Trophoblast cell (in vitro differentiated cells and primary cell): Measurements from ENCODE around the gene ZNF778.

Experiments
- DNase-seq, 2 donors: peaks; one replicate each; pipeline ENCODE4 v3.0.0-alpha.2; 2016
- H2AFZ ChIP-seq: 2 replicates; pipeline ENCODE4 v1.6.1; 2013; ENCODE audit warnings: low read length, moderate library complexity, mild to moderate bottlenecking; ENCODE audit not compliant: insufficient read depth, poor library complexity
- H2AK5ac ChIP-seq: 2 replicates; pipeline ENCODE4 v1.6.1; 2013; ENCODE audit warnings: mild to moderate bottlenecking, low read length
- H2BK120ac ChIP-seq: 2 replicates; pipeline ENCODE4 v1.6.1; 2013; ENCODE audit warnings: low read length, mild to moderate bottlenecking, moderate library complexity; ENCODE audit not compliant: insufficient read depth, poor library complexity
- H2BK12ac ChIP-seq: 2 replicates; pipeline ENCODE4 v1.6.1; 2013; ENCODE audit warnings: mild to moderate bottlenecking, low read length, moderate library complexity
- H2BK5ac ChIP-seq: 2 replicates; pipeline ENCODE4 v1.6.1; 2013; ENCODE audit warnings: low read length, low read depth, moderate library complexity, mild to moderate bottlenecking; ENCODE audit not compliant: poor library complexity
- H3K14ac ChIP-seq: 2 replicates; pipeline ENCODE4 v1.6.1; 2013; ENCODE audit warnings: mild to moderate bottlenecking, low read length
- H3K18ac ChIP-seq: 2 replicates; pipeline ENCODE4 v1.6.1; 2013; ENCODE audit warnings: mild to moderate bottlenecking, low read length
- H3K23ac ChIP-seq: 2 replicates; pipeline ENCODE4 v1.6.1; 2013; ENCODE audit warnings: low read length
- H3K27ac ChIP-seq: 2 replicates; pipeline ENCODE4 v1.5.1; 2013; ENCODE audit warnings: low read depth, mild to moderate bottlenecking, inconsistent platforms, low read length, moderate library complexity
- H3K27me3 ChIP-seq: 2 replicates; pipeline ENCODE4 v1.6.1; 2013; ENCODE audit warnings: inconsistent platforms, mild to moderate bottlenecking, low read length, moderate library complexity; ENCODE audit not compliant: insufficient read depth
- H3K36me3 ChIP-seq, 2 experiments: 1 replicate in 1 of 2; 2 replicates in 1 of 2; pipeline ENCODE4 v1.6.1; 2013; ENCODE audit warnings: low read length in 2 of 2, mild to moderate bottlenecking in 2 of 2, moderate library complexity in 1 of 2; ENCODE audit not compliant: insufficient read depth in 2 of 2, control insufficient read depth in 1 of 2
- H3K4ac ChIP-seq: 2 replicates; pipeline ENCODE4 v1.6.1; 2013; ENCODE audit warnings: low read depth, mild to moderate bottlenecking, low read length, moderate library complexity
- H3K4me1 ChIP-seq, 2 experiments: 1 replicate in 1 of 2; 2 replicates in 1 of 2; pipeline ENCODE4 v1.6.1; 2013; ENCODE audit warnings: low read length in 2 of 2, mild to moderate bottlenecking in 2 of 2, moderate library complexity in 1 of 2; ENCODE audit not compliant: insufficient read depth in 2 of 2, control insufficient read depth in 1 of 2
- H3K4me2 ChIP-seq: 2 replicates; pipeline ENCODE4 v1.6.1; 2013; ENCODE audit warnings: inconsistent platforms, mild to moderate bottlenecking, low read length, moderate library complexity
- H3K4me3 ChIP-seq: 2 replicates; pipeline ENCODE4 v1.5.1; 2013; ENCODE audit warnings: mild to moderate bottlenecking, low read depth, low read length, inconsistent platforms
- H3K79me1 ChIP-seq: one replicate; pipeline ENCODE4 v1.6.1; 2013; ENCODE audit warnings: low read length
- H3K79me2 ChIP-seq: 2 replicates; pipeline ENCODE4 v1.6.1; 2013; ENCODE audit warnings: low read length, mild to moderate bottlenecking; ENCODE audit not compliant: control insufficient read depth, insufficient read depth, poor library complexity
- H3K9ac ChIP-seq: 2 replicates; pipeline ENCODE4 v1.6.1; 2013; ENCODE audit warnings: mild to moderate bottlenecking, low read length
- H3K9me3 ChIP-seq: 2 replicates; pipeline ENCODE4 v1.6.1; 2013; ENCODE audit warnings: low read depth, mild to moderate bottlenecking, control low read depth, inconsistent platforms, low read length; ENCODE audit not compliant: insufficient read depth
- H4K12ac ChIP-seq: 2 replicates; pipeline ENCODE4 v1.6.1; 2013; ENCODE audit warnings: low read depth, mild to moderate bottlenecking, low read length, moderate library complexity
- H4K8ac ChIP-seq: 2 replicates; pipeline ENCODE4 v1.6.1; 2013; ENCODE audit warnings: low read depth, mild to moderate bottlenecking, low read length, moderate library complexity
- H4K91ac ChIP-seq: one replicate; pipeline ENCODE4 v1.6.1; 2013; ENCODE audit warnings: low read depth, mild to moderate bottlenecking, low read length, moderate library complexity
- WGBS: extraction: QIAGEN DNeasy Blood & Tissue Kit; methylation state at CpG from one replicate; pipeline ENCODE4 v1.1.7; 2013; ENCODE audit warnings: missing lambda C conversion rate; ENCODE audit not compliant: insufficient read length, insufficient coverage; ENCODE audit errors: extremely low coverage; 5-methylcytosine and 5-hydroxymethylcytosine counted together

Gene ZNF778

DNA sequence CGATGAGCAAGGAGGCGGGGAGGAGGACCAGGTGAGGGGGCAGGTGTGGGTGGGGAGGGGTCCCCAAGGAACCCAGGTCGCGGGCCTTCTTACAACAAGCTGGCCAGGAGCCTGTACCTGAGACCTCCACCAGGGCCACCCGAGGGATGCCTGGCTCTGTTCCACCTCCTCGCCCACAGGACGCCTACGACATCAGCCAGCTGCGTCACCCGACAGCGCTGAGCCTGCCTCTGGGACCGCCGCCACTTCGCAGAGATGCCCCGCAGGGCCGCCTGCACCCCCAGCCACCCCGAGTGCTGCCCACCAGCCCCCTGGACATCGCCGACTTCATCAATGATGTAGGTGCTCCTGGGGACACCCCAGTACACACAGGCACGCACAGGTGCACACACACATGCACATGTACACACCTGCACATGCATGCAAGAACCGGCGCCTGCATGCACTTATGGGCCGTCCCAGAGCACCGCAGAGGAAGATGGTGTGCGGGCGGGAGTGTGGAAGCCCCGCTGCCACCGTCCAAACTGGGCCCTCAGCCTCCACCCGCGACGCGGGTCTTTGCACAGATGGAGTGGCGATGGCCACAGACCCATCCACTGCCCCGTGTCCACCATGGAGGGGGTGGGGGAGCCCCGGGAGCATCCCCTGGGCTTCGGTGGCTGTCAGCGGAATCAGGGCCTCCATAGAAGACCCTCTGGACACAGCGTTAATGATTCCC lies 23.8 kb upstream of the ZNF778 start:
- Histone ChIP-seq H2BK5ac (no peak overlapping the region), H4K12ac (no peak overlapping the region), H3K27me3 (peaks cover 4% of the 10 kb centered on the region), H2AFZ (no peak overlapping the region), H3K14ac (no peak overlapping the region), H4K8ac (no peak overlapping the region), H3K9ac (no peak overlapping the region), H3K18ac (no peak overlapping the region), H3K4me3 (no peak overlapping the region), H3K4me1 (peaks cover 0 to 4% of the 10 kb centered on the region in 2 experiments), H4K91ac (no peak overlapping the region), H3K9me3 (peaks cover 4% of the 10 kb centered on the region), H3K79me1 (no peaks in the 10 kb centered on the region), H3K27ac (no peak overlapping the region), H2BK12ac (no peak overlapping the region), H3K23ac (no peak overlapping the region), H2BK120ac (no peak overlapping the region), H2AK5ac (no peak overlapping the region), H3K36me3 (no peaks in the 10 kb centered on the region), H3K4ac (no peak overlapping the region), H3K4me2 (no peak overlapping the region), H3K79me2 (no peaks in the 10 kb centered on the region)
- DNase-seq, result no peak
- WGBS, result no CpG with 5 or more reads among the region's 38 CpGs

GRCh38 chr16:89194340-89195311 lies 22.9 kb upstream of the ZNF778 start:
- Histone ChIP-seq H2BK120ac (no peak overlapping the region), H3K9me3 (peaks cover 4% of the 10 kb centered on the region), H2AK5ac (no peak overlapping the region), H3K4me1 (peaks cover 0 to 4% of the 10 kb centered on the region in 2 experiments), H3K27ac (no peak overlapping the region), H3K79me2 (no peaks in the 10 kb centered on the region), H3K14ac (no peak overlapping the region), H2BK12ac (no peak overlapping the region), H3K18ac (no peak overlapping the region), H3K79me1 (no peaks in the 10 kb centered on the region), H2AFZ (no peak overlapping the region), H3K4me2 (no peak overlapping the region), H3K4ac (no peak overlapping the region), H3K36me3 (no peaks in the 10 kb centered on the region), H2BK5ac (no peak overlapping the region), H4K12ac (no peak overlapping the region), H3K4me3 (peak overlapping the region; percentile 16), H3K23ac (no peak overlapping the region), H4K8ac (no peak overlapping the region), H3K27me3 (peaks cover 6% of the 10 kb centered on the region), H3K9ac (no peak overlapping the region), H4K91ac (no peak overlapping the region)
- WGBS, result no CpG with 5 or more reads among the region's 45 CpGs
- DNase-seq, result no peak

- no peak overlapping the region for H2AK5ac ChIP-seq
- peaks cover 4% of the 10 kb centered on the region for H3K9me3 ChIP-seq
- H3K79me1 ChIP-seq, result no peaks in the 10 kb centered on the region
- H3K4me2 ChIP-seq, result no peak overlapping the region
- peaks cover 3 to 7% of the 10 kb centered on the region in 2 experiments for H3K4me1 ChIP-seq
- no peak overlapping the region for H3K27ac ChIP-seq
- WGBS, result no CpG with 5 or more reads among the region's 21 CpGs
- peaks cover 14% of the 10 kb centered on the region for H3K27me3 ChIP-seq
- H2BK5ac ChIP-seq, result no peak overlapping the region
- no peaks in the 10 kb centered on the region for H3K36me3 ChIP-seq
- H3K4me3 ChIP-seq, result no peak overlapping the region
- no peak overlapping the region for H4K8ac ChIP-seq
- no peak overlapping the region for H3K18ac ChIP-seq
- H3K23ac ChIP-seq, result no peak overlapping the region
- no peak overlapping the region for H2BK12ac ChIP-seq
- no peak overlapping the region for H3K14ac ChIP-seq
- no peak overlapping the region for H2AFZ ChIP-seq
- H2BK120ac ChIP-seq, result no peak overlapping the region
- H3K4ac ChIP-seq, result no peak overlapping the region
- H4K12ac ChIP-seq, result no peak overlapping the region
- H4K91ac ChIP-seq, result no peak overlapping the region
- DNase-seq, result no peak
- no peak overlapping the region for H3K9ac ChIP-seq
- H3K79me2 ChIP-seq, result no peaks in the 10 kb centered on the region
Observed at GRCh38 chr16:89195521-89196171, 21.9 kb upstream of the ZNF778 start.

GRCh38 chr16:89197033-89197632 lies 20.4 kb upstream of the ZNF778 start:
- no peak overlapping the region for H2BK120ac ChIP-seq
- H3K18ac ChIP-seq, result no peak overlapping the region
- no peak overlapping the region for H2AFZ ChIP-seq
- no peak overlapping the region for H2BK12ac ChIP-seq
- H3K23ac ChIP-seq, result no peak overlapping the region
- no CpG with 5 or more reads among the region's 13 CpGs for WGBS
- no peak overlapping the region for H4K8ac ChIP-seq
- H2AK5ac ChIP-seq, result no peak overlapping the region
- no peak overlapping the region for H2BK5ac ChIP-seq
- no peak overlapping the region for H4K12ac ChIP-seq
- H3K4me1 ChIP-seq, result peaks cover 9 to 10% of the 10 kb centered on the region in 2 experiments
- peaks cover 3% of the 10 kb centered on the region for H3K9me3 ChIP-seq
- no peaks in the 10 kb centered on the region for H3K36me3 ChIP-seq
- H3K4me3 ChIP-seq, result no peak overlapping the region
- no peaks in the 10 kb centered on the region for H3K79me1 ChIP-seq
- no peak overlapping the region for H3K14ac ChIP-seq
- H3K4ac ChIP-seq, result no peak overlapping the region
- no peak for DNase-seq
- no peak overlapping the region for H3K27ac ChIP-seq
- H3K79me2 ChIP-seq, result no peaks in the 10 kb centered on the region
- no peak overlapping the region for H4K91ac ChIP-seq
- H3K27me3 ChIP-seq, result peaks cover 19% of the 10 kb centered on the region
- no peak overlapping the region for H3K4me2 ChIP-seq
- no peak overlapping the region for H3K9ac ChIP-seq
